KMS-11 (cell line): ENCODE results near the gene RECQL5.

Experiments used
- H2AFZ ChIP-seq: fragments of 200-600 bp; sonication (generic); 2 replicates; pipeline ENCODE4 v1.6.1; 2016; ENCODE audit warnings: antibody characterized with exemption, mixed run types, low read depth
- H3K27ac ChIP-seq: fragments of 200-600 bp; sonication (generic); 2 replicates; pipeline ENCODE4 v1.6.1; 2016; ENCODE audit warnings: mild to moderate bottlenecking, mixed run types
- H3K27me3 ChIP-seq: fragments of 200-600 bp; sonication (generic); 2 replicates; pipeline ENCODE4 v1.6.1; 2017; ENCODE audit warnings: mild to moderate bottlenecking, low read depth, mixed run types, moderate library complexity; ENCODE audit not compliant: insufficient read depth
- H3K36me3 ChIP-seq: fragments of 200-600 bp; sonication (generic); 2 replicates; pipeline ENCODE4 v1.6.1; 2017; ENCODE audit warnings: mild to moderate bottlenecking, mixed run types; ENCODE audit not compliant: insufficient read depth
- H3K4me1 ChIP-seq: fragments of 200-600 bp; sonication (generic); 2 replicates; pipeline ENCODE4 v1.6.1; 2016; ENCODE audit warnings: mild to moderate bottlenecking, low read depth, mixed run types; ENCODE audit not compliant: poor library complexity, severe bottlenecking
- H3K4me2 ChIP-seq: fragments of 200-600 bp; sonication (generic); 2 replicates; pipeline ENCODE4 v1.7.0; 2016; ENCODE audit warnings: mild to moderate bottlenecking, mixed run types
- H3K4me3 ChIP-seq: fragments of 200-600 bp; sonication (generic); IDR thresholded peaks from 2 replicates; pipeline ENCODE4 v1.6.1; 2017; ENCODE audit warnings: low read depth, low read length, mixed read lengths; ENCODE audit not compliant: insufficient read depth
- H3K79me2 ChIP-seq: fragments of 200-600 bp; sonication (generic); 2 replicates; pipeline ENCODE4 v1.6.1; 2016; ENCODE audit warnings: low read depth, mixed run types; ENCODE audit not compliant: insufficient read depth
- H3K9ac ChIP-seq: fragments of 200-600 bp; sonication (generic); 2 replicates; pipeline ENCODE4 v1.6.1; 2016; ENCODE audit warnings: mild to moderate bottlenecking, mixed run types
- H4K20me1 ChIP-seq: fragments of 200-600 bp; sonication (generic); 2 replicates; pipeline ENCODE4 v1.6.1; 2016; ENCODE audit warnings: mild to moderate bottlenecking, mixed run types; ENCODE audit not compliant: insufficient read depth
- TF ChIP-seq, protein P1 (sequence below): fragments of 200-600 bp; sonication (generic); conservative IDR thresholded peaks from 2 replicates; pipeline ENCODE4 v1.6.1; 2017; ENCODE audit warnings: low read depth, mild to moderate bottlenecking, antibody characterized with exemption, low read length, moderate library complexity, mixed read lengths

Gene RECQL5

GRCh38 chr17:75673487-75673886 lies 6.5 kb upstream of the RECQL5 start:
- no peak overlapping the region for H3K4me2 ChIP-seq
- H4K20me1 ChIP-seq: no peaks in the 10 kb centered on the region; the same call in 1 of the 2 replicates
- H3K4me1 ChIP-seq: peaks cover 26% of the 10 kb centered on the region
- TF ChIP-seq, protein P1, sequence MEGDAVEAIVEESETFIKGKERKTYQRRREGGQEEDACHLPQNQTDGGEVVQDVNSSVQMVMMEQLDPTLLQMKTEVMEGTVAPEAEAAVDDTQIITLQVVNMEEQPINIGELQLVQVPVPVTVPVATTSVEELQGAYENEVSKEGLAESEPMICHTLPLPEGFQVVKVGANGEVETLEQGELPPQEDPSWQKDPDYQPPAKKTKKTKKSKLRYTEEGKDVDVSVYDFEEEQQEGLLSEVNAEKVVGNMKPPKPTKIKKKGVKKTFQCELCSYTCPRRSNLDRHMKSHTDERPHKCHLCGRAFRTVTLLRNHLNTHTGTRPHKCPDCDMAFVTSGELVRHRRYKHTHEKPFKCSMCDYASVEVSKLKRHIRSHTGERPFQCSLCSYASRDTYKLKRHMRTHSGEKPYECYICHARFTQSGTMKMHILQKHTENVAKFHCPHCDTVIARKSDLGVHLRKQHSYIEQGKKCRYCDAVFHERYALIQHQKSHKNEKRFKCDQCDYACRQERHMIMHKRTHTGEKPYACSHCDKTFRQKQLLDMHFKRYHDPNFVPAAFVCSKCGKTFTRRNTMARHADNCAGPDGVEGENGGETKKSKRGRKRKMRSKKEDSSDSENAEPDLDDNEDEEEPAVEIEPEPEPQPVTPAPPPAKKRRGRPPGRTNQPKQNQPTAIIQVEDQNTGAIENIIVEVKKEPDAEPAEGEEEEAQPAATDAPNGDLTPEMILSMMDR: no peak
- no peak overlapping the region for H3K9ac ChIP-seq
- no peak overlapping the region for H2AFZ ChIP-seq
- H3K27ac ChIP-seq: no peak overlapping the region
- H3K4me3 ChIP-seq: no peak overlapping the region
- peaks cover 43% of the 10 kb centered on the region for H3K79me2 ChIP-seq
- H3K36me3 ChIP-seq: peaks cover 9% of the 10 kb centered on the region; the same call in 1 of the 2 replicates
- H3K27me3 ChIP-seq: no peaks in the 10 kb centered on the region

DNA sequence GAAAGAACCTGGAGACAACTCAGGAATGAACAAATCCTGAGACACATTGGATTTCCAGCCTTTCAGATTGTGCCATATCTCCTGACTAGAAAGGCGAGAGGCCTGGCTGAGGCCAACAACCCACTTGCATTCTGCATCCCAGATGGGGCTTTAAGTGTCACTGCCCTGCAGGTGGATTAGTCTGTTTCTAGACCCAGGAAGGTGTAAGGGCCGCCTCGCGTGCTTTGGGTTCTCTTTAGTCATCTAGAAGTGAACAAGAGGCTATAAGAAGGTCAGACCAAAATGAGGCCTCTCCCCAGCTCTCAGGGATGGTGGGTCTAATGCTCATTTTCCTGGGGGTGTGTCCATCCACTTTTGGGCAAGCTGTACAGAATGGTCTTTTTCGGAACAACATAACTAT lies 5.1 kb upstream of the RECQL5 start:
- Histone ChIP-seq H3K4me3 (no peak overlapping the region), H3K4me2 (no peak overlapping the region), H3K27me3 (no peaks in the 10 kb centered on the region), H3K36me3 (peaks cover 9% of the 10 kb centered on the region; the same call in 1 of the 2 replicates), H2AFZ (no peak overlapping the region), H3K9ac (no peak overlapping the region), H4K20me1 (no peaks in the 10 kb centered on the region; the same call in 1 of the 2 replicates), H3K4me1 (peaks cover 32% of the 10 kb centered on the region), H3K27ac (no peak overlapping the region), H3K79me2 (peaks cover 57% of the 10 kb centered on the region)
- TF ChIP-seq, protein P1: no peak

DNA sequence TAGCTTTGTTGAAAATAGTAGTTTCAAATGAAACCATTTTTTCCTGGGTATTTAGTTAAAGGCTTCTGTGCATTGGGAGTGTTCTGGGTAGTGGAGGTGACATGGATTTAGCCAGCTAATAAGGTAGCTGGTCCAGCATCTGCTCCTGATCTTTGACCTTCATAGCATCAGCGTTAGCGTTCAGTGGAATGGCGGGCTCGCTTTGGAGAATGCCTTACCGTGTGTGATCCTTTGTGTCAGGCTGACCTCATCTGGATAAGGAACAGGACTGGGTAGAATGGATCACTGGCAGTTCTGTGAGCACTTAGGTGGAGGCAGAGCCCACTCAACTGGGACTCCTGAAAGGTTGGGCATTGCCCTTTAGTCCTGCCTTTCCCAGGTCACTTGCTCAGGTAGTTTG lies 3.9 kb upstream of the RECQL5 start:
- peaks cover 7% of the 10 kb centered on the region; the same call in 1 of the 2 replicates for H3K36me3 ChIP-seq
- H3K4me3 ChIP-seq: no peak overlapping the region
- no peak overlapping the region for H3K9ac ChIP-seq
- H3K79me2 ChIP-seq: peaks cover 50% of the 10 kb centered on the region
- H3K27ac ChIP-seq: no peak overlapping the region
- peaks cover 38% of the 10 kb centered on the region for H3K4me1 ChIP-seq
- TF ChIP-seq, protein P1: no peak
- no peak overlapping the region for H3K4me2 ChIP-seq
- no peaks in the 10 kb centered on the region; the same call in 1 of the 2 replicates for H4K20me1 ChIP-seq
- no peak overlapping the region for H2AFZ ChIP-seq
- H3K27me3 ChIP-seq: no peaks in the 10 kb centered on the region

DNA sequence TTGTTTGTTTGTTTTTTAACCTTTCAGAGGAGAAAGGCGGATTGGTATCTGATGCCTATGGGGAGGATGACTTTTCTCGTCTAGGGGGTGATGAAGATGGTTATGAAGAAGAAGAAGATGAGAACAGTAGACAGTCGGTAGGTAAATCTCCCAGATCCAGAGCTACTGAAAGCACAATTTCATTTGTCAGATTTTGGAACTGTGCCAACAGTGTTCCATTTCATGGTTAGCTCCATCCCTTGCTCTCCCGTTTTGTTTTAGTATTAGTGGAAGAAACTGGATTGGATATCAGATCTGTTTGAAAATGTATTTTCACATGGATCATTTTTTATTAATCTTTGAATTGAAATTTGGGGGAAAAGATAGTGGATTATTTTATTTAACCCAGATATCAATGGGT lies 1.5 kb upstream of the RECQL5 start:
- peak overlapping the region; percentile 47; the same call in 1 of the 2 replicates for H3K27ac ChIP-seq
- TF ChIP-seq, protein P1: no peak
- no peak overlapping the region for H2AFZ ChIP-seq
- H3K79me2 ChIP-seq: peaks cover 50% of the 10 kb centered on the region
- peak overlapping the region; percentile 86 for H3K4me2 ChIP-seq
- H3K4me1 ChIP-seq: peaks cover 38% of the 10 kb centered on the region
- peaks cover 3% of the 10 kb centered on the region; the same call in 1 of the 2 replicates for H3K36me3 ChIP-seq
- no peak overlapping the region for H3K9ac ChIP-seq
- H3K27me3 ChIP-seq: no peaks in the 10 kb centered on the region
- no peaks in the 10 kb centered on the region; the same call in 1 of the 2 replicates for H4K20me1 ChIP-seq
- no peak overlapping the region for H3K4me3 ChIP-seq
